HG03280 (cell line): ENCODE data around the gene MGLL.
A peak's percentile ranks its signal among the peaks of the same experiment; 100 is the strongest.

Experiments
- ATAC-seq: cut with Tn5 transposase; IDR thresholded peaks from one replicate; pipeline ENCODE4 v1.9.1; 2021; ENCODE audit warnings: mild to moderate bottlenecking, moderate library complexity; ENCODE audit not compliant: unreplicated experiment

MGLL gene

DNA sequence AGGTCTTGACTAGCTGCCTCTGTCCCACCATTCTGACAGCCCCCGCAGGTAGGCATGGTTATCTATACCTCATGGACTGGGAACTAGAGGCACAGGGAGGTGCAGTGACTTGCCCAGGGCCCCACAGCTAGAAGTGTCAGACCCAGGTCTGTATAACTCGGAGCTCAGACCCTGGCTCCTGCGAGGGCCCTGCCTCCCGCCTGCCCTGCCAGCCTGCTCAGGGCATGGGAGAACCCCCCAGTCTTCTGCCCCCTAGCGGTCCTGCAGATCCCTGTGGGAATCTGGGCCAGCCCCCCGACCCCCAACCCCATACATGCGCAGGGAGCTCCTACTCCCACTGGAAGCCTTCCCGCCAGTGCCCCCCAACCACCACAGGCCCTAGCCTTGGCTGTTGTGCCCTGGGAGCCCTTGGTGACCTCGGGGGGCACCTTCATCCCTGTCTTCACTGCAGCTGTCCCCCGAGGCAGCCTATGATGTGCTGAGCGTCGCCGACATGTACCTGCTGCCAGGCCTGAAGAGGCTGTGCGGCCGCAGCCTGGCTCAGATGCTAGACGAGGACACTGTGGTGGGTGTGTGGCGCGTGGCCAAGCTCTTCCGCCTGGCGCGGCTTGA lies 142.7 kb downstream of the MGLL start:
- ATAC-seq = no peak

DNA sequence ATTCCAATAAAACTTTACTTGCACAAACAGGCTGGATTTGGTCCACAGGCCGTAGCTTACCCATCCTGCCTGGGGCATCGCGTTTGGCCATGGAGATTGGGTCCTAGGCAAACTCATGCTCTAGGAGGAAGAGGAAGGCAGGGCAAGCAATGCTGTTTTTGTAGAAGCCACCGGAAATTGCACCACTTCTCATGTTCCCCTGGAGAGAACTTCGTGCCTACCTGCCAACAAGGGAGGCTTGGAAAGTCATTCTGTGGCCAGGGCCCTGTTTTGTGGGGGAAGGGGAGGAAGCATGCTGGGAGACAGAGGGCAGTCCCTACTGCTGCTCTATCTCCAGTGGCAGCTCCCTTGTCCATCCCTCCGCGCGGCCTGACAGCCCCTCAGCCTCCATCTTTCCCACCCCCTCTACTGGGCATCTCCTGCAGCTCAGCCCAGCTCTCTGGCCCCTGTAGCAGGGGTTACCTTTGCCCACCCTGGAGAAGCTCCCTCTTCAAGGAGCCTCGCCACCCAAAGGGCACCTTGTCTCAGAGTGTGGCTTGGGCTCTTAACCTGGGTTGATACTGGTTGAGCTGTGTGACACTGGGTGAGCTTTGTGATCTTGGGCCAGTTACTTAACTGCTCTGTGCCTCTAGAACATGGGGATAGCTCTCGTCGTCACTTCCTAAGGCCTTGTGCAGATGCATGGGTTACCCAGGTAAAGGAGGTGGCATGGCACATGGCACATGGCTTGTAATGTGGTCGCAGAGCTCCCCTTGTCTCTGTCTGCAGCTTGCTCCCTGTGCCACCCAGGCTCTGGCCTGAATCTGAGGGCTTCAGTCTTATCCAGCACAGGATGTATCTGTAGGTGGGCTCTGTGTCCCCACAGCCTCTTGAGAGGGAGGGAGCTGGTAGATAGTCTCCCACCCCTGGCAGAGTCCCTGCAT lies 143.4 kb downstream of the MGLL start:
- ATAC-seq = no peak

DNA sequence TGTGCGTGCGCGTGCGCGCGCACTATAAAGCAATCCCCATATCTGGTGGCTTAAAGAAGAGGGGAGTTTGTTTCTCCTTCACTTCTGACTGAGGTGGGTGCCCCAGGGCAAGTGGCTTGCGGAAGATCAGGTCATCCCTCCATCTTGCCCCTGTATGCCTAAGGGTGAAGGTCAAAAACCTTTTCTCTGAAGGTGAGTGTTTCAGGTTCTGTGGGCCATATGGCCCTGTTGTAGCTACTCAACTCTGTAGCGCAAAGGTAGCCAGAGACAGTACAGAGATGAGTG lies 144.1 kb downstream of the MGLL start:
- ATAC-seq = no peak

DNA sequence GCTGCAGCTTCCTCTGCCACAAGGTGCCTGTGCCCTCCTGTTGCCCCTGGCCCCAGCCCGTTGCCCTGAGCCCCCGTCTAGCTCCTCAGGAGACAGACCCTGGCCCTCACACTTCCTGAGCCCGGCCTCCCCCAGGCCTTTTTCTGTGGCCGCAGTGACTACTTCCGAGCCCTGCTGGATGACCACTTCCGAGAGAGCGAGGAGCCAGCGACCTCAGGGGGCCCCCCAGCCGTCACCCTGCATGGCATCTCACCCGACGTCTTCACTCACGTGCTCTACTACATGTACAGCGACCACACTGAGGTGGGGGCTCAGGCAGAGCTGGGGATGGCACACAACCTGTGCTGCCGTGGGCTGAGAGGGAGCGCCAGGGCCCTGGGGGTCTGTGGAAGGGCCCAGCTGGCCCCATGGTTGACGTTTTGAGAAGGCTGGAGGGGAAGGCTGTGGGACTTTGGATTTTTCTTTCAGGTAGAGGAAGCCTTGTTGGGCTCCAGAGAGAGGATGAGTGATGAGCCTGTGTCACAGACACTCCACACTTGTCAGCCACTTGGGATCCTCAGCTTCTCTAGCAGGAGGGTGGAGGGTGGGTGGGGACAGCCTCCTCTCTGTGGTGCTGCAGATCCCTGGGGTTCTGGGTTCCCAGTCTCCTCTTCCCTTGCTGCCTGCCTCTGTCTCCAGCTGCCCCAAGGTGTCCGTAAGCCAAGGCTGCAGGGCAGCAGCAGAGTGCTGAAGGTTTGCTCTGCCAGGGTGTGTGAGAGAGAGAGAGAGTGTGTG lies 144.6 kb downstream of the MGLL start:
- ATAC-seq = no peak

DNA sequence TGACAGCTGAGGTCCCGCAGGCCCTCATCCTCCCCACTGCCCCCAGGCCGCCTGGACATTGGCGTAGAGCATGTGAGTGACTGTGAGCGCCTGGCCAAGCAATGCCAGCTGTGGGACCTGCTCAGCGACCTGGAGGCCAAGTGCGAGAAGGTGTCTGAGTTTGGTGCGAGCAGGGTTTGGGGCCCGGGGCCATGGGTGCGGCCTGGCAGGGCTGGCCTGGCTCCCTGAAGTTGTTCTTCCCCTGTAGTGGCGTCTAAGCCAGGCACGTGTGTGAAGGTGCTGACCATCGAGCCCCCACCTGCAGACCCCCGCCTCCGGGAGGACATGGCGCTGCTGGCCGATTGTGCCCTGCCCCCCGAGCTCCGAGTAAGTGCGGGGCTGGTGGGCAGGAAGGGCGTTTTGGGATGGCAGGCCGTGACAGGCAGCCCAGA lies 145.4 kb downstream of the MGLL start:
- no peak for ATAC-seq

DNA sequence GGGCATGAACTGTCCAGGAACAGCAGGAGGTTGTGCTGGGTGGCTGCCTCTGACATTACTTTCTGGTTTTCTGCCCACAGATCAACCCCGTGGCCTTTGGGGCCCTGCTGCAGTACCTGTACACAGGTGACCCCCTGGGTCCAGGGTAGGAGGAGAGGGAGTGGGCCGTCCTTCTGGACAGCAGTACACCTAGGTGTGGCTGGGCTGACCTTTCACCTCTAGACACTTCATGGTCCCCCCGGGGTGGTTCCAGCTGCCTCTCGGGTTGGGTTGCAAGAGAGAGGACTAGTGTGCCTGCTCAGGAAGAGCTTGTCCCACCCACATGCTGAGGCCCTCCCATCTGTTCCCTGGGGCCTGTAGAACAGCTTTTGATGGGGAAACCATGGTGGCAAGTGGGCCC lies 145.9 kb downstream of the MGLL start:
- no peak for ATAC-seq

DNA sequence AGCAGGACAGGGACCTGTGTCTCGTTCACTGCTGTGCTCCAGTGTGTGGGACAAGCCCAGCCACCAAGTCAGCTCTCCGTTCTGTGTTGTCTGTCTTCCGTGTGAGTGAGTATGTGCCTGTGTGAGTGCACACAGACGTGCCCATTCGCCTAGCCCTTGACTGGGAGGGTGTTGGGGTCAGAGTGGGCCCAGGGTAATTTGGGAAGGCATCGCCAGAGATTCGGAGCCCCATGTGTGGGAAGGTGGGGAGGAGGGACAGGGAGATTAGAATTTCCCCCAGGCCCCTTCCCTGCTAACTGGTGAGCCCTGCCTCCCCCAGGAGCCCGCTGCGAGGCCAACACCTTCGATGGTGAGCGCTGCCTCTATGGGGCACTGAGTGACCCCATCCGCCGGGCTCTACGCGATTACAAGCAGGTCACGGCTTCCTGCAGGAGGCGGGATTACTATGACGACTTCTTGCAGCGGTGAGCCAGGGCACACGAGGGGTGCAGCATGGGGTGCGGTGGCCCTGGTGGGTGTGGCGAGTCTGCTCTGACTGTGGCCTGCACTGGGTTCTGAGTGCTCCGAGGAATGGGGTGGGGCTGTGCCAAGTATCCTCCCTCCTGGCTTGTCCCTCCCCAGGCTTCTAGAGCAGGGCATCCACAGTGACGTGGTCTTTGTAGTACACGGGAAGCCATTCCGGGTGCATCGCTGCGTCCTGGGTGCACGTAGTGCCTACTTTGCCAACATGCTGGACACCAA lies 146.5 kb downstream of the MGLL start:
- ATAC-seq = no peak

DNA sequence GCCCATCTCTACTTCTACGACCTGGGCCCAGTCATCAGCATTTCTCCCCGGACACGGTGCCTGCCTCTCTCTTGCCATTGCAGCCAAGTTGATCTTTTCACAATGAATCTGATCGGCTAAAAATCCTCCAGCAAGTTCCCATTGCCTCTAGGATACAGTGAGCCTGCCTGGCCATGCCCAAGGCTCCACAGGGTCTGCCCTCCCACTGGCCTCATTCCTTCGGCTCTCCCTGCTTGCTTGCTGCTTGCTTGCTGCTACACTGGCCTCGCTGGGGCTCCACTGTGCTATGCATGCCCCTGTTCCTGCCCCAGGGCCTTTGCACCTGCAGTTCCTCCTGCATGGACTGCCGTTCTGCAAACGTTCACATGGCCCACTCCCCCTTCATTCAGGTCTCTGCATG lies 147.5 kb downstream of the MGLL start:
- ATAC-seq = no peak

DNA sequence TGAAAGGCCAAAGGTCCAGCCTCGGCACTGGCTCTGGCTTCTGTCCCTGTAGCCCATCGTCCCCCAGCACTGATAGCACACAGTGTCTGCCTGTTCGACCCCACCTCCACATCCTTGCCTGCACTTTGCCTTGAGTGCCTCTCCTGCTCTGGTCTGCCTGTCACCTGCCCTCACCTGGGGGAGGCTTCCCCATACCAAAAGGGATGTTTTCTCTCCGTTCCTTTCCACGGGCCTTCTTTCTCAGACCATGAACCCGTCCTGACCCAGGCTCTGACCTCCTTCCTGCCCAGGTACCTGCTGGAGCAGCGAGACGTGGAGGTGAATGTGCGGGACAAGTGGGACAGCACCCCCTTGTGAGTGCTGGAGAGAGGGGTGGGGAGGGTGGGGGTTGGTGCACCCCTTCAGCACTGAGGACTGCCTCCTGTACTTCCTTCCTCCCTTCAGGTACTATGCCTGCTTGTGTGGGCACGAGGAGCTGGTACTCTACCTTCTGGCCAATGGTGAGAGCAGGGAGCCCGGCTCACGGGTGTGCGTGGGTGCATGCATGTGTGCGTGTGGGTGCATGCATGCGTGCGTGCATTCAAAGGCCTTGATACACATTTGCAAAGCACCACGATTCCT lies 148.1 kb downstream of the MGLL start:
- ATAC-seq = no peak

DNA sequence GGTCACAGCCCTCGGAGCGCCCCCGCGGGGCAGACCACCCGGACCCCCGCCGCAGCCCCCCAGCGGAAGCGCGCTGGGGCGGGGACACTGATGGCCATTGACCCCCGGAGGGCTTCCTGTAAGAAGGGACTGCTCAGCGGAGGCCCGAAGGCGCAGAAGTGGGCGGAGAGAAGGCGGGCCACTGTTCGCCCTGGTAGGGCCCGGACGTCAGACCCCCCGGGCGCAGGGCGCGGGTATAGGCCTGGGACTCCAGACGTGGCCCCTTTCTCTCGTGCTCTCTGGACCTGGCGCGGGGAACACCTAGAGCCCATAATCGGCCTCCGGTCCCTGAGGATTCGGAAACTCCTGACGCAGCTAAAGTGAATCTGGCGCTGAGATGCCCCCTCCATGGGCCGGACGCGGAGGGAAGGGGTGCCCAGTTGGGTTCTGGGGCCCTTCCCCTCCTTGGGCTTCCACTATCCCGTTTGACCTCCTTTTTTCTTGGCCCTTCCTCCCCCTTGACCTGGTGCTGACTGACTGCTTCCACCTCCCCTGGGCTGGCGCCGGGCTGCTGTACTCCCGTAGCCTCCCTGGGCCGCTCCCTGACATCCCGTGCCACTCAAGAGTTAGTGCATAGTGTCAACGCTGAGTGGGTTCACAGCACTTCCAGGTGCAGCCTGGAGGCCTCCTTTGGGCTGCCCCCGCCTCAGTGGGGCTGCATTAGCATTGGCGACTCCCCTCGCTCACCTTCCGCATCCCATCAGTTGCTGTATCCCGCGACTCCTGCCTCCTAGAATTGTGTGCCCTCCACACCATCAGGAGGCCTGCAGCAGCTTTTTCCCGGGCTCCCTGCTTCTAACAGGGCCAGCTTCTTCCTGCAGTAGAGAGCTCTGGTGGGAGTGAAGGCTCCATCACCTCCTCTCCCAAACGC lies 148.9 kb downstream of the MGLL start:
- ATAC-seq = peak; percentile 19

DNA sequence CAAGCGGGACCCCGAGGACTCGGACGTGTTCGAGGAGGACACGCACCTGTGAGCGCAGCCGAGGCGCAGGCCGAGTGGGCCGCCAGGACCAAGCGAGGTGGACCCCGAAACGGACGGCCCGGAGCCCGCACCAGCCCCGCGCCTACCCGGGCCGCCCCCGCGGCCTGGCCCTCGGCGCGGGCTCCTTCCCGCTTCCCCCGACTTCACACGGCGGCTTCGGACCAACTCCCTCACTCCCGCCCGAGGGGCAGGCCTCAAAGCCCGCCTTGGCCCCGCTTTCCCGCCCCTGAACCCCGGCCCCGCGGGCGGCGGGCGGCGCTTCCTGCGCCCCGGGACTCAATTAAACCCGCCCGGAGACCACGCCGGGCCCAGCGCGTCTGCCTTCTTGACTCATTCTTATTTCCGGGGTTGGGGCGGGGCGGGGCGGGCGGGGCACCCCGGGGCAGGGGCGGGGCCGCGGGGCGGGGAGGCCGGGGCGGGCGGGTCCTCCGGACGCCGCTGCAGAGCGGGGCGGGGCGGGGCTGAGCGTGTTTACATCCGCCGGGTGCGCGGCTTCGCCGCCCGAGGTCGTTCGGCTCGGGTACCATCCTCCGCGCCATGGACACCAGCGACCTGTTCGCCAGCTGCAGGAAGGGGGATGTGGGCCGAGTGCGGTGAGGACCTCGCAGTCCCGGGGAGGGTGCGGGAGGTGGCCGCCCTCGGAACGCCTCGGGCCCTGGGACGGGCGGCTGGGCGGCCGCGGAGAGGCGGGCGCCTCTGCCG lies 149.7 kb downstream of the MGLL start, which contains the start of gene ABTB1:
Gene ABTB1 (plus strand): TSS at position 524 of the 762 bp plus-strand sequence. CDS start 74 bp downstream, at position 598.
- peak; percentile 71 for ATAC-seq

DNA sequence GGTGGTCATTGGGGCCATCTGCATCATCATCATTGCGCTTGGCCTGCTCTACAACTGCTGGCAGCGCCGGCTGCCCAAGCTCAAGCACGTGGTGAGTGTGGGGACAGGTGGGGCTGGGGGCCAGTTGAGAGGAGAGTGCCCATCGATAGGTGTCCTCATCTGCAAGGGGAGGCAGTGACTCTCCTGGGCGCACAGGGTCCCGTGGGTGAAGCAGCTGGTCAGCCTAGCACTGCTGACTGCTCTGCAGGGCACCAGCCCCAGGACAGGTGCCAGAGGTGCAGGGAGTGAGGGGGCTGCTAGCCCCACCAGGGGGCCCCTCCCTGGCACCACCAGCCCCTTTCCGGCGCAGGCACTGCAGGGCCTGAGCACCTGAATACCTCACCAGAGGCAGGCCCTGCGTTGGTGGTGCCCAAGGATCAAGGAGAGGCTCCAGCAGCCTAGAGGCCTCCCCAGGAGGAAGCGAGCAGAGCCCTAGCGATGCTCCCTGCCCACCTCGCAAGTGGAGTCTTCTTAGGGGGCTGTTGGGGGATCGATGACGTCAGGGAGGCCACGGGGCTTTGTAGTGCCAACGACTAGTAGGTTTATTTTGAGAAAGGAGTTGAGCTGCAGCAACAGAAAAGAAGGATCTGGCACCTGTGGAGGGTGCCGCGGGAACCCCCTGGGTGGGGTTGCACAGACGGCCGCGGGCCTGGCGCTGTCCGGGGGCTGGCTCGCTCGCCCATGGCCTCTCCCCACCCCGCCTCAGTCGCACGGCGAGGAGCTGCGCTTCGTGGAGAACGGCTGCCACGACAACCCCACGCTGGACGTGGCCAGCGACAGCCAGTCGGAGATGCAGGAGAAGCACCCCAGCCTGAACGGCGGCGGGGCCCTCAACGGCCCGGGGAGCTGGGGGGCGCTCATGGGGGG lies 150.5 kb downstream of the MGLL start:
- peak; percentile 12 for ATAC-seq

DNA sequence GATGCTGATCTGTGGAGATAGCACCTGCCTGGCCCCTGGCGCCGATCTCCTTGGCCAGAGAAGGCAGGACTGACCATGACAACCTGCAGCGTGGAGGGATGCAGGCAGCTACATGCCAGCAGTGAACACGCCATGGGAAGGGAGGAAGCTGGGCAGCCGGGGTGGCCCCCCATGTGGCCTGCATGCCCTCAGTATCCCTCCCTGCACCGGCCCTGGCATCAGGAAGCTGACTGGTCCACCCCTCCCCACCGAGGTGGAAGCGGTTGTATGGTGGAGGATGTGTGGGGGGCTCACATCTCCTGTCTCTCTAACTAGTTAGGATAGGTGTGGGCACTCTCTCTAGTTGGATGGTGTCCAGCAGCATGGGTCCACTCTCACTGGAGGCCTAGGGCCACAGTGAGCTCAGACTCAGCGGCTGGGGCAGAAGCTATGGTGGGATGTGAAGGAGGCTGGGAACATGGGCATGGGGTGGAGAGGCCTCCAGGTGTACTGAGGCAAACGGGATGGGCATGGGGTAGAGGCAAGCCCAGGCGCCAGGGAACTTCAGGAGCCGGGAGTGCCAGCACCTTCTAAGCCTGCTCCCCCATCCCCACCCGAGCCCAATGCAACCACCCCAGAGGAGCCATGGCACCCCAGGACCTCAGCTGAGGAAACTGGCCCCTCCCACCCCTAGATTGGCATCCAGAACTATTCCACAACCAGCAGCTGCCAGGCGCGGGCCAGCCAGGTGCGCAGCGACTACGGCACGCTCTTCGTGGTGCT lies 151.4 kb downstream of the MGLL start:
- ATAC-seq = no peak

DNA sequence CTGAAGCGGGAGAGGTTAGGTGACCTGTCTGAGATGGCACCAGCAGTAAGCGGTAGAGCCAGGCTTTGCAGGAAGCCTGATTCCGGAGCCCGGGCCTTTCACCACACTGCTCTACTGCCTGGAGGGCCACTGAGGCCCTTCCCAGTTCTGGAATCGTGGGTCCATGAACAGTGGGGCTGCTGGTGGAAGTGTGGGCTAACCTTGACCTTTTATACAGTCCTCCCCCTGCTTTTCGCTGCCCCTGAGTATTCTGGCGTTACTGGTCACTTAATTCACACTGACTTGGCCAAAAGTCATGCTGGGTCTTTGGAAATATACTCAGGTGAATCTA lies 152.1 kb downstream of the MGLL start:
- ATAC-seq = no peak

DNA sequence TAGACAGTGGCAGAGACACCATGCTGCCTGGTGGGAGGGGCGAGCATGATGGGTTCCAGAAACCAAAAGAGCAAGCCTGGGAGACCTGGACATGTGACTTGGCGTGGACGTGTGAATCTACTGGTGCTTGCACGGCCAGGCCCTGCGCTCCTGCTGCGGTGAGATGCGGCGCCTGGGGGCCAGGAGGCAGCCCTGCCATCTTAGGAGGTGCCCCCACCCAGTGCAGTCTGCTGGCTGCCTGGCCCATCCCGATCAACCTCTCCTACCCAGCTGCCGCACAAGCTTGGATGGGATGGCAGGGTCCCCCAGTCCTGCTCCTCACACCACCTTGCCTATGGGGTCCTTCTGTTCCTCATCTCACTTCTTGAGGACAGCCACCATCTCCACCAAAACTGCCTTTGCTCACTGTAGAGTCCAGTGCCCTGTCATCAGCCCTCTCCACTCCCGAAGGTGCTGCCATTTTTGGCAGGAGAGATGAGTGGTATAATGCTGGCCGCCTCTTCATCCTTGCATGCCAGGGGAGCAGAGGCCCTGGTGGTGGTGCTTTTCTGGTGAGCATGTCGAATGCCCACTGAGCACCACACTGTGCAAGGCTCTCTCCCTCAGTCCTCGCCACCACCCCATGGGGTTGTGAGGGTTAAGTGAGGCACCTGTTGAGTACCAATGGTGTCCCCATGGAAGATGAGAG lies 152.6 kb downstream of the MGLL start:
- ATAC-seq = no peak

DNA sequence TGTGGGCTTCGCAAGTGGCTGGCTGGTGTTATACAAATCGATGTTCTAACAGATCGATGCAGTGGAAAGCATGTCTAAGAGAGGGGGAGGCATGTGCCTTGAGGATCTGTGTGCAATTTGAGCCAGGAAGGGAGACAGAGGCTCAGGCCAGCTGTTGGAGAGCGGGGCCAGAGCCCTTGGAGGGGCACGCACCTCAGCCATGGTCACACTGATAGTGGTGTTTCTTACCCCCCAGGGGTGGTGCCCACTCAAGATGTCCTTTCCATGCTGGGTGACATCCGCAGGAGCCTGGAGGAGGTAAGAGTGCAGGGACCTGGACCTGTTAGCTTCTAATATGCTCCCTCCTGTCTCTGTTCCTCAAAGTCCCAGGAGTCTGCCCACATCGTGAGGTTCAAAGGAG lies 153.4 kb downstream of the MGLL start:
- no peak for ATAC-seq
